ENCODE results near the gene MYL5. TPM values are rescaled to one million over a fixed set of nuclear protein-coding genes. Genes with fewer than 3 reads are reported as not detected.

The MYL5 gene
- total and polyA plus RNA-seq, 2 of the 13 experiments (the other 11 are each of a cell fraction or from before 2014, with no cell fraction given): 6.5 to 16.0 TPM

- no peaks in the 10 kb centered on the region for H3K36me3 ChIP-seq (replicated peaks in 1 of 2; ENCODE audit: control insufficient read depth in 1 of 2, insufficient read depth in 2 of 2, low read length in 2 of 2)
- H3K9me3 ChIP-seq (ENCODE audit: low read length): no peaks in the 10 kb centered on the region
- no peak for DNase-seq (ENCODE audit: low spot score)
- peak overlapping the region; percentile 72 for H3K4me2 ChIP-seq (ENCODE audit: low read depth, low read length)
- 0 out of 2 replicates have a peak overlapping the region, but pooled peaks have one; percentile 3 for H3K9ac ChIP-seq (ENCODE audit: insufficient read depth, low read depth, low read length)
- POLR2A ChIA-PET: no interaction called here
- FAIRE-seq: no peak
- intact Hi-C loops (cut with micrococcal nuclease; ENCODE audit: unreplicated experiment) (no loop called here), in situ Hi-C loops (cut with HindIII; ENCODE audit: extremely low pct_ligation_motif_present, low pct_unique_long_range_greater_than_20kb) (no loop called here)
- H4K20me1 ChIP-seq (ENCODE audit: insufficient read depth, low read length): no peaks in the 10 kb centered on the region
- CTCF ChIA-PET (ENCODE audit: low intra/inter-chr PET ratio, low total read pairs): no interaction called here
- WGBS (ENCODE audit: low lambda C conversion rate): 17% methylated on average over 18 of the region's 26 CpGs
- no TSS peak for BruUV-seq (replicated peaks)
- peaks cover 68% of the 10 kb centered on the region for H3K4me1 ChIP-seq (ENCODE audit: insufficient read depth, low read length)
- peaks cover 12 to 44% of the 10 kb centered on the region in 2 experiments for H3K27me3 ChIP-seq (ENCODE audit: control insufficient read depth in 1 of 2, insufficient read depth in 2 of 2, low read length in 2 of 2)
- ATAC-seq: peak; percentile 38
- peak overlapping the region in 2 of 3 experiments; percentile 29 to 53; a peak in 2 of 6 replicates for H3K4me3 ChIP-seq (replicated peaks in 1 of 3; ENCODE audit: insufficient read depth in 1 of 3, low read depth in 2 of 3, low read length in 3 of 3)
- no peak overlapping the region for H2AFZ ChIP-seq (ENCODE audit: low read length)
- no peak overlapping the region for H3K27ac ChIP-seq (ENCODE audit: extremely low read length, insufficient read depth, low read length)
- H3K79me2 ChIP-seq (ENCODE audit: insufficient read depth, low read length): no peaks in the 10 kb centered on the region
- TF ChIP-seq NFKB2 (CRISPR knock-in tag; IDR thresholded peaks at IDR 0.05; ENCODE audit: borderline replicate concordance): no peak
- no peak for TF ChIP-seq FOXO1 (CRISPR knock-in tag; IDR thresholded peaks at IDR 0.05)
- no peak for TF ChIP-seq ZNF549 (CRISPR knock-in tag; IDR thresholded peaks at IDR 0.05)
- no peak for TF ChIP-seq ZNF660 (CRISPR knock-in tag; IDR thresholded peaks at IDR 0.05; ENCODE audit: borderline replicate concordance, low read depth)
- no peak for TF ChIP-seq ZNF17 (CRISPR knock-in tag; IDR thresholded peaks at IDR 0.05)
- TF ChIP-seq BCL6 (CRISPR knock-in tag; IDR thresholded peaks at IDR 0.05): peak; percentile 66; the same call in 1 of the 2 replicates
- TF ChIP-seq MTA1 (CRISPR knock-in tag; IDR thresholded peaks at IDR 0.05; ENCODE audit: borderline replicate concordance): 0 out of 2 replicates have a peak, but pooled peaks have one; percentile 39
- no peak for TF ChIP-seq KDM1A (CRISPR knock-in tag; IDR thresholded peaks at IDR 0.05)
- peak; percentile 41; the same call in 1 of the 2 replicates for TF ChIP-seq ZNF839 (CRISPR knock-in tag; IDR thresholded peaks at IDR 0.05; ENCODE audit: borderline replicate concordance)
- no peak for TF ChIP-seq ZNF816 (CRISPR knock-in tag; IDR thresholded peaks at IDR 0.05; ENCODE audit: borderline replicate concordance)
- no peak; the same call in 1 of the 2 replicates for TF ChIP-seq ZNF724P (CRISPR knock-in tag; IDR thresholded peaks at IDR 0.05; ENCODE audit: borderline replicate concordance)
- no peak for TF ChIP-seq SOX5 (CRISPR knock-in tag; IDR thresholded peaks at IDR 0.05; ENCODE audit: borderline replicate concordance)
- TF ChIP-seq RNF219 (CRISPR knock-in tag; IDR thresholded peaks at IDR 0.05): no peak
- TF ChIP-seq REST (IDR thresholded peaks at IDR 0.05; ENCODE audit: borderline replicate concordance in 1 of 2, low read depth in 1 of 2, low read length in 2 of 2): no peak
- no peak for TF ChIP-seq ZNF776 (CRISPR knock-in tag; IDR thresholded peaks at IDR 0.05)
- no peak for TF ChIP-seq ETS1 (CRISPR knock-in tag; IDR thresholded peaks at IDR 0.05)
- 0 out of 2 replicates have a peak, but pooled peaks have one; percentile 4 for TF ChIP-seq SP5 (CRISPR knock-in tag; IDR thresholded peaks at IDR 0.05; ENCODE audit: borderline replicate concordance, low read depth)
Measured at GRCh38 chr4:655464-656151, 18.7 kb upstream of the MYL5 start.
